SIG-M5 (cell line): ENCODE results near the gene ZNF584.
"Not testable (repeated sequence)": the region's sequence is repeated elsewhere in the genome, so short reads cannot be mapped to it uniquely, and the experiment has no call there.

Experiments
- DNase-seq: peaks from one replicate; lab custom pipeline; 2025; lab: John Stamatoyannopoulos, UW

The ZNF584 gene

GRCh38 chr19:58403920-58404478 is 4.5 kb upstream of the ZNF584 start:
- not testable (repeated sequence) for DNase-seq

GRCh38 chr19:58406818-58407657 is 1.4 kb upstream of the ZNF584 start:
- no peak for DNase-seq

GRCh38 chr19:58407658-58408151 is 744 bp upstream of the ZNF584 start:
- DNase-seq = no peak

GRCh38 chr19:58409010-58409790 is 751 bp downstream of the ZNF584 start:
- no peak for DNase-seq

- DNase-seq = no peak
Observed at GRCh38 chr19:58416604-58417003, 8.2 kb downstream of the ZNF584 start.

GRCh38 chr19:58417071-58417470 is 8.6 kb downstream of the ZNF584 start:
- no peak for DNase-seq

GRCh38 chr19:58428617-58429016 is 20.2 kb downstream of the ZNF584 start:
- no peak for DNase-seq

- DNase-seq = no peak
Observed at GRCh38 chr19:58429745-58430144, 21.3 kb downstream of the ZNF584 start.

GRCh38 chr19:58434217-58434616 is 25.8 kb downstream of the ZNF584 start:
- no peak for DNase-seq

- DNase-seq = no peak
Observed at GRCh38 chr19:58439576-58440554, 31.4 kb downstream of the ZNF584 start, which contains the start of gene ZNF132. Gene ZNF132 (minus strand): TSS chr19:58440153. CDS start chr19:58439821, 332 bp downstream.

GRCh38 chr19:58440556-58440955 is 32.1 kb downstream of the ZNF584 start:
- DNase-seq = no peak

GRCh38 chr19:58442986-58443385 is 34.5 kb downstream of the ZNF584 start:
- not testable (repeated sequence) for DNase-seq

GRCh38 chr19:58448860-58449259 is 40.4 kb downstream of the ZNF584 start:
- not testable (repeated sequence) for DNase-seq

GRCh38 chr19:58449980-58450379 is 41.5 kb downstream of the ZNF584 start:
- not testable (repeated sequence) for DNase-seq

- no peak for DNase-seq
Observed at GRCh38 chr19:58450856-58451357, 42.5 kb downstream of the ZNF584 start.

- peak; percentile 51 for DNase-seq
Observed at GRCh38 chr19:58451358-58452101, 43.1 kb downstream of the ZNF584 start, which contains the start of gene ZNF324B. Gene ZNF324B (plus strand): TSS chr19:58451622. CDS start chr19:58453702, 2,080 bp downstream.

- no peak for DNase-seq
Observed at GRCh38 chr19:58453743-58454142, 45.3 kb downstream of the ZNF584 start.

- no peak for DNase-seq
Observed at GRCh38 chr19:58455306-58455705, 46.9 kb downstream of the ZNF584 start.

GRCh38 chr19:58456111-58456510 is 47.7 kb downstream of the ZNF584 start:
- DNase-seq = no peak

GRCh38 chr19:58460039-58460438 is 51.6 kb downstream of the ZNF584 start:
- DNase-seq = no peak
